Measurements from ENCODE around the gene CYP2C18. TPM values are rescaled to one million over a fixed set of nuclear protein-coding genes. Genes with fewer than 3 reads are reported as not detected.

Gene CYP2C18
- total RNA-seq, 4 donors from 2014 or later: 0.23 to 0.33 TPM; not detected in 2

- in situ Hi-C loops (cut with MboI; ENCODE audit: low sequenced_read_pairs in 4 of 4) (no loop called here), intact Hi-C loops (cut with DNase I; ENCODE audit: low total_unique reads) (no loop called here)
- H3K27ac ChIP-seq: no peak overlapping the region
- DNase-seq (no peak), ATAC-seq (no peak)
- no peaks in the 10 kb centered on the region for H3K27me3 ChIP-seq
- no peak overlapping the region for H3K4me3 ChIP-seq
- TF ChIP-seq POLR2A (IDR thresholded peaks at IDR 0.05) (no peak), CTCF (IDR thresholded peaks at IDR 0.05 in 4 of 5, conservative IDR thresholded peaks at IDR 0.05 in 1 of 5) (no peak)
- H3K4me1 ChIP-seq: no peaks in the 10 kb centered on the region
- H3K9me3 ChIP-seq: no peaks in the 10 kb centered on the region
- no peaks in the 10 kb centered on the region for H3K36me3 ChIP-seq
Observed at GRCh38 chr10:94687625-94688248, 4.2 kb downstream of the CYP2C18 start.

- TF ChIP-seq CTCF (IDR thresholded peaks at IDR 0.05 in 4 of 5, conservative IDR thresholded peaks at IDR 0.05 in 1 of 5) (no peak), POLR2A (IDR thresholded peaks at IDR 0.05) (no peak)
- in situ Hi-C loops (cut with MboI; ENCODE audit: low sequenced_read_pairs in 4 of 4) (no loop called here), intact Hi-C loops (cut with DNase I; ENCODE audit: low total_unique reads) (no loop called here)
- Histone ChIP-seq H3K4me1 (no peaks in the 10 kb centered on the region), H3K4me3 (no peak overlapping the region), H3K27me3 (no peaks in the 10 kb centered on the region), H3K9me3 (no peaks in the 10 kb centered on the region), H3K27ac (no peak overlapping the region), H3K36me3 (no peaks in the 10 kb centered on the region)
- DNase-seq (no peak), ATAC-seq (no peak)
Observed at GRCh38 chr10:94706089-94706488, 22.6 kb downstream of the CYP2C18 start.

- DNase-seq (no peak), ATAC-seq (no peak)
- Histone ChIP-seq H3K27ac (no peak overlapping the region), H3K4me1 (no peaks in the 10 kb centered on the region), H3K4me3 (no peak overlapping the region), H3K27me3 (no peaks in the 10 kb centered on the region), H3K36me3 (no peaks in the 10 kb centered on the region), H3K9me3 (no peaks in the 10 kb centered on the region)
- intact Hi-C loops (cut with DNase I; ENCODE audit: low total_unique reads) (no loop called here), in situ Hi-C loops (cut with MboI; ENCODE audit: low sequenced_read_pairs in 4 of 4) (no loop called here)
- TF ChIP-seq CTCF (IDR thresholded peaks at IDR 0.05 in 4 of 5, conservative IDR thresholded peaks at IDR 0.05 in 1 of 5) (no peak), POLR2A (IDR thresholded peaks at IDR 0.05) (no peak)
Observed at GRCh38 chr10:94710578-94710977, 27.0 kb downstream of the CYP2C18 start.

- ATAC-seq: no peak
Observed at GRCh38 chr10:94725871-94726270, 42.3 kb downstream of the CYP2C18 start.

More at GRCh38 chr10:94725871-94726270, 42.3 kb downstream of the CYP2C18 start:
- TF ChIP-seq POLR2A (IDR thresholded peaks at IDR 0.05): no peak
- TF ChIP-seq CTCF (IDR thresholded peaks at IDR 0.05 in 4 of 5, conservative IDR thresholded peaks at IDR 0.05 in 1 of 5): no peak
- in situ Hi-C loops (cut with MboI; ENCODE audit: low sequenced_read_pairs in 4 of 4) (no loop called here), intact Hi-C loops (cut with DNase I; ENCODE audit: low total_unique reads) (no loop called here)
- no peaks in the 10 kb centered on the region for H3K27me3 ChIP-seq
- no peaks in the 10 kb centered on the region for H3K36me3 ChIP-seq
- no peak overlapping the region for H3K27ac ChIP-seq
- H3K9me3 ChIP-seq: no peaks in the 10 kb centered on the region
- no peak for DNase-seq
- H3K4me1 ChIP-seq: no peaks in the 10 kb centered on the region
- H3K4me3 ChIP-seq: no peak overlapping the region

All from gastrocnemius medialis (tissue), 4 donors.